HG02798 (cell line): ENCODE measurements around the gene KRT16.
"Not testable (repeated sequence)": the region's sequence is repeated elsewhere in the genome, so short reads cannot be mapped to it uniquely, and the experiment has no call there.

Experiments
- ATAC-seq: cut with Tn5 transposase; IDR thresholded peaks from one replicate; pipeline ENCODE4 v1.9.1; 2021; ENCODE audit warnings: mild to moderate bottlenecking; ENCODE audit not compliant: unreplicated experiment, poor library complexity

Gene KRT16

DNA sequence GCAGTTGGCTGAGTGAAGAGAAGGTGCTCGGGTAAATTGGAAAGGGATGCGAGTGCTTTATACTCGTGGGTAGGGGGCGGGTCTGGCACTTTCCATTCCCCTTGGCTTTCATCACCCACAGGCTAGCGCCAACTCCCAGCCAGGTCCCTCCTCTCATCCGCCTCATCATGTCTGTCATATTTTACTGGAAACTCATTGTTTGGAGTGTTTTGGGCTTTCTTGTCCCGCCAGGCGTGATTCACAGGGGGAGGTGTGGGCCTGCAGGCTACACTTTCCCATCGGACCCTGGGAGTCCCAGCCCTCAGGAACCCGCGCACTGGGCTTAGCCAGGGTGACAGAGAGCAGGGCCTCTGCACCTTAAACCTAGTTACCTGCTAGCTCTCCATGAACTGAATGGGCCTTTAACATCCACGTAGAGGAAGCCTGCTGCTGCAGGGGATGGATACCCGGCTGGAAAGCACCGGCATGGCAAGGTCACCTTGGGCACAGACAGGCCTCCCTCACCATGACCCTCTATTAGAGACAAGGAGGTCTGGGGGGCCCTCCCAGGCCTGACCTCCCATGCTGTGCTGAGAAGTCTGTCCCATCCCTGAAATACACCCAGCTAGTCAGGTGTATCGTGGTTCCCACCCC, 25.6 kb downstream of the KRT16 start, which contains the start of gene KRT14:
Gene KRT14 (minus strand): TSS at position 33 of the 633 bp plus-strand sequence. CDS start 61 bp downstream, outside the sequence.
- ATAC-seq, result no peak

DNA sequence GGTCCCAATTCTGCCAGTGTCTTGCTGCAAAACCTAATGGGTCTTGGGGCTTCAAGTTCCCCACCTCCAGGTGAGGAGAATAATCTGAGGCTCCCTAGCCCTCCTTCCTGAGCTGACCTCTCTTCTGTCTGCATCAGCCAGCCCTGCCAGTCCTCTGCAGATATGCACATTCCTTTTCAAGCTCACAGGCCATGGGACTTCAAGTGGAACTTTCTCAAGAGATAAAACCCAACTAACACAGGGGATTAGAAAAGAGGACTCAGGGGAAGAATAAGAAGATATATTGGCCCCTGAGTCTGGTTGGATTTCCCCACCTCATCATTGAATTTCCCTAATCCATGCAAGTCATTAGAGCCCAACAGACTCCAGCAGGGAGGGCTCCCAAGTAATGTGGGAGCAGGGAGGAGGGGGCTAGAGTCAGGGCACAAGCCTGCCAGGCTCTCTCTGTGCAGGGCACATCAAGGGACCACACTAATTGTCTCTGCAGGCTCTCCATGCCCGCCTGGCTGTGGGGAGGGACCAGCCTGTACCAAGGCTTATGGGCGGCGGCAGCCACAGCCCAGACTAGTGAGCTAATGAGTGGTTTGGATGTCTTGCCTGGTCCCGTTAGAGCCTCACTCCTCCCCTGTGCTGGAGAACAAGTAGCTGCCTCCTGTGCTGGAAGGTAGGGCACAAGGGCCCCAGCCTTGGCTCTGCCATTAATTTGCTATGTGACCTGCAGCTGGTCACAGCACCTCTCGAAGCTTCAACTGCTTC, 27.1 kb downstream of the KRT16 start:
- no peak for ATAC-seq

DNA sequence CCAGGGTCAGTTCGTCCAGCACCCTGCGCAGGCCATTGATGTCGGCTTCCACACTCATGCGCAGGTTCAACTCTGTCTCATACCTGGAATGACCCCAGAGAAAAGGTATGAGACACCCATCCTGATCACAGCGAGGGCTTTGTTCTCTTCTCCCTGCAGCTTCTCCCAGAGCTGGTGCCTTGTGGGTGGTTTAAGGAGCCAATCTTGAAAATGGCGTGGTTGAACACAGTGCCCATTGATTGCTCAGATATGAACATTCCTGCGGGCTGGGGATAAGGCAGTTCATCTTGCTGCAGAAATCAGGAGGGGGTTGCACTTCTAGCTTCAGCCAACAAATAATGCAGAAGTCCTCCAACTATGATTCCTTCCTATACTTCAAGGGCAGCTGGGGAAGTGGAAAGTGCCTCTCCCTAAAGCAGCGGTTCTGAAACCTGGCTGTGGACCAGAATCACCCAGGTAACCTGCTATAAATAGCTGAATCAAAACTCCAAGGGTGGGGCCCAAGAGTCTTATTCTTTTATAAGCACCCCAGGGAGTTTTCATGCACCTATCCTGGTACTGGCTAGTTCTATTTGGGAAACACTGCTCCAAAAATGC, 28.1 kb downstream of the KRT16 start:
- ATAC-seq, result not testable (repeated sequence)

DNA sequence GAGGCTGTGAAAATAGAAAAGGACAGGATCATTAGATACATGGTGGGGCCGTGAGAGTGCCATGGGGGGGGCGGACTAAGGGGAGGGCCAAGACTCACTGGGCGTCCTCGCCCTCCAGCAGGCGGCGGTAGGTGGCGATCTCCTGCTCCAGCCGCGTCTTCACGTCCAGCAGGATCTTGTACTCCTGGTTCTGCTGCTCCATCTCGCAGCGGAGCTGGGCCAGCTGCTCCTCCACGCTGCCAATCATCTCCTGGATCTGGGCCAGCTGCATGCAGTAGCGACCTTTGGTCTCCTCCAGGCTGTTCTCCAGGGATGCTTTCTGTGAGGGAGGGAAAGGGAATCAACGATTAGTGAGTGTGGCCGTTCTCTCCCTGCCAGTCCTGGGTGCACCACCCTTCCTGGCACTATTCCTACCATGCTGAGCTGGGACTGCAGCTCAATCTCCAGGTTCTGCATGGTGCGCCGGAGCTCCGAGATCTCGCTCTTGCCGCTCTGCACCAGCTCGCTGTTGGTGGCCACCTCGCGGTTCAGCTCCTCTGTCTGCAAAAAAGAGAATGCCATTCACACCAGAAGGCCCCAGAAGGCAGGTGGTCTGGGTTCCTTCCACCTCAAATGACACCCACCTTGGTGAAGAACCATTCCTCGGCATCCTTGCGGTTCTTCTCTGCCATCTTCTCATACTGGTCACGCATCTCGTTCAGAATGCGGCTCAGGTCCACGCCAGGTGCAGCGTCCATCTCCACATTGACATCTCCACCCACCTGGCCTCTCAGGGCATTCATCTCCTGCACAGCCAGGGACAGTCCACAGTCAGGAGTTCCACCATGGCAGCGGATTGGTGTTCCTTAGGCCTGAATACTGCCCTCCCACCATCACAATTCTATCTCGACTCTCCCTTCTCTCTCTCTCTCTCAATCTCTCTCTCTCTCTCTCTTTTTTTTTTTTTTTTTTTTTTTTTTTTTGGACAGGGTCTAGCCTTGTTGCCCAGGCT, 29.1 kb downstream of the KRT16 start:
- ATAC-seq, result no peak

DNA sequence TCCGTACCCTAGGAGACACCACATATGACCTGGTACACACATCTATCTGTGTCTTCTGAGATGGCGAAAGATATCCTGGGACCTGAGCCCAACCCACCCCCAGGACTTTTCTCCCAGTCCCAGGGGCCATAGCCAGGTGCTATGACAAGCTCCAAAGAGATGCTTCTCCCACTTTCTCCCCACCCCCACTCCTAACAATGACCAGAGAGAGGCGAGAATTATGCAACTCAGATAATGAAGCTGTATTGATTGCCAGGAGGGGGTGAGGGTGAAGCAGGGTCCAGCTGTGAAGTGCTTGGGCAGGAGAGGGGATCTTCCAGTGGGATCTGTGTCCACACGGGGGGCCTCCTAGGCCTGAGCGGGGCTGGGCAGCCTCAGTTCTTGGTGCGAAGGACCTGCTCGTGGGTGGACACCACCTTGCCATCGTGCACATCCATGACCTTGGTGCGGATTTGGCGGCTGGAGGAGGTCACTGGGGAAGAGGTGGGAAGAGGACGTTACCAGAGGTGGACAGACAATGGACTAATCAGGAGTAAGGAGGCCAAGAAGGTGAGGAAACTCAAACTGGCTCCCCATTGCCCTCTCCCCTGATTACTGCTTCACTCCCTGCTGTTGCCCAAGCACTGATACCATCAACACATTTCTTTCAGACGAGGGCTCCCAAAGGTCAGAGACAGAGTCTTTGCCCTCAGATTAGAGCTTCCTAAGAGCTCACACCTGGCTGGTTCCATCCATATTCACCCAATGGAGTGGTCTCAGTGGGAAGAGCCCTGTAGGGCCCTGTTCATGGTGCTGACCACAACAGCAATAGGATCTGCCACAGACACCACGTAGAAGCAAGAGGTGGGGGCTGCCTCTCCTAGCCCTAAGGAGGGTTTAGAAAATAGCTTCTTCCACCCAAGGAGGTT, 30.3 kb downstream of the KRT16 start:
- not testable (repeated sequence) for ATAC-seq

DNA sequence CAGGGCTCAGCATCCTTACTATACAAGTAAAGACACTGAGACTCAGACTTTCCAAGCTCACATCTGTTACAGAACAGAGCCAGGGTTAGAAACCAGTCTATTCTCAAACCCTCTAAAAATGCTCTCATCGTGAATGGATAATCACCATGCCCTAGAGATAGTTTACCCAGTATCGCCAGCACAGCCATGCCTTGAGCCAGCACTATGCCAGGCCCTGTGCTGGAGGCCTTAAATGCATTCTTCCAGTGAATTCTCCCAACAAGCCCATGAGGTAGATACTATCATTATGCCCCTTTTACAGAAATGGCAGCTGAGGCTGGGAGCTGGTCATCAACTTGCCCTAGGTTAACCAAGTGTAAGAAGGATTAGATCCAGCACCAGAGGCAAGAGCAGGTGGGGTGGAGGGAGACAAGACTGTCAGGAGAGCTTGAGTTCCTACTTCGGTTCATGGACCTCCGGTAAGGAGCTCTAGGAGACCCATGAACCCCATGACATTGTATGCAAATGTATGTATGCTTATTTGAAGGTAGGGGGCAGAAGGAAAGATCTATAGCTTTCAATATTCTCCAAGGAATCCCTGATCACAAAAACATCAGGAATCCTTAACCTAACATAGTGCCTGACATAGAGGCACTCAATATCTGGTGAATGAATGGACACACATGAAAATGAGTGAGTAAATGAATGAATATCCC, 31.1 kb downstream of the KRT16 start:
- no peak for ATAC-seq

DNA sequence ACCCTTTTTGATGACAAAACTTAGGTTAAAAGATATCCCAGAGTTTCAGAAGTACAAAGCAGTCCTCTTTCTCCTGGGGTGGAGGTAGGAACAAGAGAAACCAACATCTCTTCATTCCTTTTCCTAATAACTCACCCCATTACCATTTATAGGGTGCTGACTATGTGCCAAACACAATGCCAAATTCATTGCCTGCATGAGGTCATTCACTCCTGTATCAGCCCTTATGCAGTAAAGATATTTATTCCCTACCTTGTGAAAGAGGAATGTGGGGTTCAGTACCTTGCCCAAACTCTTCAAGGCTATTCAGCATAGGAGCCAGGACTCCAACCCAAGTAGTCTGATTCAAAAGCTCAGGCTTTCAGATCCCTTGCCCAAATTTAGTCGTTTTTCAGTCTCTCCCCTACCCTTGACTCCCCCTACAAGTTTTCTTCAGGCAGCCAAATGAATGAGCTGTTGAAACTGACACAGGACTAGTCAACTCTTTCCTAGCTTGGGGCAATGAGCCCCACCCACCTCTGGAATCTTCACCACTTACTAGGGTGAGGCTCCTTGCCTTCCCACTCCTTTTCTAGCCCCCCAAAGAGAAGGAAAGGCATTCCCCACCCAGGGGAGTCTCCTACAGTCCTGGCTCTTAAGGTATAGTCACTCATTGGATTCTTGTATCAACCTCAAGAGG, 31.7 kb downstream of the KRT16 start:
- no peak for ATAC-seq

DNA sequence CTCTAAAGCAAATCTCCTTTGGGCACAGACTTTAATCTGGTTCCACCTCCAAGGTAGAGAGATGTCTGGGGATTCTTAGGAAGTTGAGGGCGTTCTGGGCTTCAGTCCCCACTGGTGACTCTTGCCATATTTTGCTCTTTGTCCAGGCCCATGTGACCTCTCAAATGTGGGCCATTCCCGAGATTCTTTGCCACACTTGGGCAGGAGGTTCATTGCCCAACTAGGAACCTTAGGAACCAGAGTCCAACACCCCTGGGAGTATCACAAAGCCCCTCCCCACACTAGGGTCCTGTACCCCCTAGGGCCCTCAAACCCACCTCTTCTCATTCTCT, 32.4 kb downstream of the KRT16 start:
- no peak for ATAC-seq

DNA sequence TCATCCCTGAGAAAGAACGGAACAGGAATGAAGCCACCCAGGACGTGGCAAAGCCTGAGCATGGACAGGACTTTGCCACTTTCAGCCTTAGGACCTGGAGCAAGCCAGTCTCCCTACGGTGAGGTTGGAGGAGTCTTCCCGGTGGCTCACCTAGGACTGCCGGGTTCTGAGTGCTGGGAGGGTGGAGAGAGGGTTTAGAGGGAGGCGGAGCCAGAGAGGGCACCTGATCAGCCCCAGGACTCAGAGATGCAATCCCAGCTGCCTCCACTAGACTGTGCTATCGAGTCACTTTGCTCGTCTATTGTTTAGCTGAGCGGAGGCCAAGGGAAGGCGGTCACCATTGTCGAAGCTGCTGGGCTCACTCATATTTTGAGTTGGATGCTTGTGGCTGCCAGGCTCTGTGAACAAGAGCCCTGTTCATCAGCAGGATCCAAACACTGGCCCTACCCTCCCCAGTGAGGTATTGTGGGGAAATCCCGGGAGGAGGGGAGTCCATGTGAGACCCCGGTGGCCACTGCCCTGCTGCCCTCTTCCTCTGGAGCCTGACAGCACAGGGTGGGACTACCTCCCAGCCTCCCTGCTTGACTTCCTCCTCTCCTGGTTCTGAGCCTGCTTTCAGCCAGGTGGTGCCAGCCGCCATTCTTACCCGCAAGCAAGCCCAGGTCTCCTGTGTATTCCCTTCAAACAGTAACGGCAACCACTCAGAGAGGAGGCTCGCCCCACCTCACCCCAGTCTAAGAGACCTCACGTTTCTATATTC, 32.9 kb downstream of the KRT16 start:
- ATAC-seq, result peak; percentile 70

DNA sequence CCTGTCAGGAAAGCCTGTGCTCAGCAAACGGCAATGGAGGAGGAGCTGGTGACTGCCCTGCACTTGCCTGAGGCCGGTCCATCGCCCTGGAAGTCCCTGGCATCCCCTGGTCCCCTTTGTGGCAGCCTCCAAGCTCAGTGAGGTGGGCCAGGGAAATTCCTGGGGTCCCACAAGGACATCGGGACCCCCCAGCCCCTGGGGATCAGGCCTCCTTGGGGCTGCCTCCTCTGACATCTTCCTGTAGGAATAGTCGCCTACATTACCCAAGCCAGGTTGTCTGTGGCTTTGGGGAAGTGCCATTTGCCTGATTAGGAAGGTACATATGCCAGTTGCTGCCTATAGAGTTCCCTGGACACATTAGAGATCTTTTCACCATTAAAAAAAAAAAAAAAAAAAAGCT, 33.6 kb downstream of the KRT16 start:
- no peak for ATAC-seq

DNA sequence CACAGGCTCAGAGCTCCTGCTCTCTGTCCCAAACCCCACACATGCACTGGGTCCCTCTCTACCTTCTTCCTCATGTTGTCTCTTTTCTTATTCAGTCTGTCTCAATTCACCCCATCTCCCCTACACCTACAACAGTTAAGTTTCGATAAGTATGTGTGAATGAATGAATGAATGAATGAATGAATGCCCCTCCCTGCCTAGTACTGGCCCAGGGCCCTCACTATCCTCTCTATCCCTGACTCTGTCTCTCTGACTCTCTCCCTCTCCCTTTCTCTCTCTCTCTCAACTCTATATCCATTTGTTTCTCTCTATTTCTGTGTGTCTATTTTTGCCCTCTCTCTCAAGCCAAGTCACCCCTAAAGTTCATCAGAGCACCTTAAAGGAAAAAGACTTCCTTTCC, 34.0 kb downstream of the KRT16 start:
- ATAC-seq, result no peak

DNA sequence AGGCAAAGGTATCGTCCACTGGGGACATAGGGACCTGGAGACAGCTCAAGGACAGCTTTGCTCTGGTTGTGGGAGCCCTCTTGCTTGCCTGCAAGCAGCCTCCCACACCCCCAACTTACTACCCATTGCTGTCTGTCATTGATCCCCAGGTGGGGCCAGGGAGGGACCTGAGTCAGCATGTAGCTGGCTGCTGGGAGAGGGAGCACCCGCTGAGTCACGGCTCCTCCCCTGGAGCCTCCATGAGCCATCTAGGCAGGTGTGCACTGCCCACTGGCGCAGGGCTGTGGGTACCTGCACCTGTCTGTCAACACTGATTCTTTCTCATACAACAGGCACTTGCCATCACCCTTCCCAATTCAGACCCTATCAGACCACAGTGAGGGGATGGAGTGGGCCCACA, 35.8 kb downstream of the KRT16 start:
- not testable (repeated sequence) for ATAC-seq

DNA sequence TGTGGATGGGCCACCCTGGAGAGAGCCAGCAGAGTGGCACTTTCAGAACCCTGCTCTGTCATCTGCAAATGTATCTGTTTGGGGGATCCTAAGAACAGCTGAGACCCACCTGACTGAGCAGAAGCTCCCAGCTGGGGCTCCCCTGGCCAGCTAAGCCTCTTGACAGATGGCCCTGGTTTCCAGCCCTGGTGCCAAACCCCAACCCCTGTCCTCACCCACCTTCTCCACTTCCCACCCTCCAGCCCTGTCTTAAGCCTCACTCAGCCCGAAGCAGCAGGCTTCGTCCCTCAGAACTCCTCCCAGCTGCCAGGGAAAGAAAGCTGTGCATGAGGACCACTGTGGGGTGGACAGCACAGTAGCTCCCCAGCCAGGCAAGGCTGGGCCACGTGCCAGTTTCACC, 37.2 kb downstream of the KRT16 start:
- ATAC-seq, result no peak

DNA sequence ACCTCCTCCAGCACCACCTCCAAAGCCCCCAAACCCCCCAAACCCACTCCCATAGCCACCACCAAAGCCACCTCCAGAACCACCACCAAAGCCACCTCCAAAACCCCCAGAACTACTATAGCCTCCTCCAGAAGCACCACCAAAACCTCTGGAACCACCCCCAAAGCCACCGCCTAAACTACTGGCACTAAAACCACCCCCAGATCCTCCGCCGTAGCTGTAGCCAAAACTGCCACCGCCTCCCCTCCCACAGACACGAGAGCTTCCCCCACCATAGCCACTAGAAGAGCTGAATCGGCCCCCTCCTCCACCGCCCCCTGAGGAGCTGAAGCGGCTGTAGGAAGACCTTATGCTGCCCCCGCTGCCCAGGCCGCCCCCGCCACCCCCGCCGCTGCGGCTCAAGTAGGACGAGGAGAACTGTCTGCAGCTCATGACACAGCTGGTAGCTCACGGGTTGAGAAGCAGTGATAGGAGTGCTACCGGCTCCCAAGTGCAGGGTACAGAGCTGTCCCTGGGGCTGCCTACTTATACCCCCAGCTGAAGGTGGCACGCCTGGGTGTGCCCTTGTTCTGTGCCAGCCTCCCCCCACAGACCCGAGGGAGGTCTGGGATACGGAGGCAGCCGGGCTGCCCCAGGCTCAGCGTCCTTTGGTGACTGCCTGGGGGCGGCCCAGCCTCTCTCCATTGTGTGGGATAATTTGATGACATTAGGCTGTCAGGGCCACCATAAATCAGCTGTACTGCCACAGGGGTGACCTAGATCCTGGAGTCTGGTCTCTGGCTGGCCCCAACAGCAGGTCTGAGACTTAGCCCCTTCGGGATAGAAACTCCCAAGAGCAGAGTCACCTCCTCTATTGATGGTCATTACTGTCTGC, 40.8 kb downstream of the KRT16 start, which contains the start of gene KRT9:
Gene KRT9 (minus strand): TSS at position 499 of the 874 bp plus-strand sequence. CDS start 67 bp downstream, at position 432.
- no peak for ATAC-seq

DNA sequence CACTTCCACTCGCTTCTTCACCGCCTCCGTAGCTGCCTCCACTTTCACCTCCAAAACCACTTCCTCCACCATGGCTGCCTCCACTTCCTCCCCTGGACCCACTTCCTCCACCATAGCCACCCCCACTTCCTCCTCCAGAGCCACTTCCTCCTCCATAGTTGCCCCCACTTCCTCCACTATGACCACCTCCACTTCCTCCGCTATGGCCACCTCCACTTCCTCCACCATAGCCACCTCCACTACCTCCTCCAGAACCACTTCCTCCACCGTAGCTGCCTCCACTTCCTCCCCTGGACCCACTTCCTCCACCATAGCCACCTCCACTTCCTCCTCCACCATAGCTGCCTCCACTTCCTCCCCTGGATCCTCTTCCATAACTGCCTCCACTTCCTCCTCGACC, 45.2 kb downstream of the KRT16 start:
- no peak for ATAC-seq

DNA sequence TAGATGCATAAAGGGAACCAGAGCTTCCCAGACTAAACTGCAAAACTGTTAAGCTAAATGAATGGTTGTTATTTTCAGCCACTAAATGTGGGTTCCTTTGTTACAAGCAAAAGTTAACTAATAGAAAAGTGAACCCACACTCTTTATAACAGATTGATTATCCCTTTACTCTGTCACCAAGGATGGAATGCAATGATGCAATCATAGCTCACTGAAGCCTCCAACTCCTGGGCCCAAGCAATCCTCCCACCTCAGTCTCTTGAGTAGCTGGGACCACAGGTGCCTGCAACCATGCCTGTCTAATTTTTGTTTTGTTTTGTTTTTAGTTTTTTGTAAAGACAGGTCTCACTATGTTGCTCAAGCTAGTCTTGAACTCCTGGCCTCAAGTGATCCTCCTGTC, 47.2 kb downstream of the KRT16 start:
- no peak for ATAC-seq
